Kidney tubule cell (primary cell): ENCODE measurements around the gene PLEKHB1.

Source experiments
- DNase-seq: peaks from one replicate; pipeline ENCODE4 v3.0.0-alpha.2; 2018; ENCODE audit warnings: low spot score

Gene PLEKHB1

DNA sequence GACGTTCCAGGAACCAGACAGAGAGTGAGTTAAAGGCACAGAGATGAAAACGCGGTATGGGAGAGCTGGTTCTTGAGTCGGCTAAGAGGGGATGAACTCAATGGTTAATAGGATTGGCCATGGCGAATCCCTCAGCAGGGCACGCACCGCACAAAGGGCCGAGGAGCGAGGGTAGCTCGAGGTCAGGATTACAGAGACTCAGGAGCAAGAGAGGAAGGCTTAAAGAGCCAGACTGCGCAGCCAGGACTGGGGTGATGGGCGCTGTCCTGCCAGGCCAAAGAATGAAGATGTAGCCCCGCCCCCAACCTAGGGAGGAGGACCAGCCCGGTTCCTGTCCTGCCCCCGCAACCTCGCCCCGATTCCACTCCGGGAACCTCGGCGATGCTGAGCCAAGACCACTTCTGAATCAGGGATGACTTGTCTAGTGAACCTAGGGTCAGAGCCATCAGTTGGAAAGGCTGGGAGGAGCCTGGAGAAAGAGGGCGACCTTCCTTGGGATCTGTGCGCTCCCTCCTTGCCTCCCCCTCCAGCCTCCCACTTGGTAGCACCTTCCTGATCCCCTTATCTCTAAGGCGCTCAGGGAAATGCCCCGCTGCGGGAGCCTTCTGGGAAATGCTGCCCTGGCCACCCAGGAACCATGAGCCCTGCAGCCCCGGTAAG is at the start of gene PLEKHB1:
Gene PLEKHB1, plus strand, starts transcription at position 610 of the 660 bp plus-strand sequence. Its CDS starts 28 bp downstream, at position 638.
- no peak for DNase-seq

- no peak for DNase-seq
Measured at GRCh38 chr11:73597336-73597955, 48.9 kb upstream of the PLEKHB1 start.

- peak; percentile 97 for DNase-seq
Measured at GRCh38 chr11:73597956-73598718, 48.2 kb upstream of the PLEKHB1 start, which contains the start of gene FAM168A. TSS of gene FAM168A (minus strand) at chr11:73598112. CDS start at chr11:73468474, 129,638 bp downstream.

DNA sequence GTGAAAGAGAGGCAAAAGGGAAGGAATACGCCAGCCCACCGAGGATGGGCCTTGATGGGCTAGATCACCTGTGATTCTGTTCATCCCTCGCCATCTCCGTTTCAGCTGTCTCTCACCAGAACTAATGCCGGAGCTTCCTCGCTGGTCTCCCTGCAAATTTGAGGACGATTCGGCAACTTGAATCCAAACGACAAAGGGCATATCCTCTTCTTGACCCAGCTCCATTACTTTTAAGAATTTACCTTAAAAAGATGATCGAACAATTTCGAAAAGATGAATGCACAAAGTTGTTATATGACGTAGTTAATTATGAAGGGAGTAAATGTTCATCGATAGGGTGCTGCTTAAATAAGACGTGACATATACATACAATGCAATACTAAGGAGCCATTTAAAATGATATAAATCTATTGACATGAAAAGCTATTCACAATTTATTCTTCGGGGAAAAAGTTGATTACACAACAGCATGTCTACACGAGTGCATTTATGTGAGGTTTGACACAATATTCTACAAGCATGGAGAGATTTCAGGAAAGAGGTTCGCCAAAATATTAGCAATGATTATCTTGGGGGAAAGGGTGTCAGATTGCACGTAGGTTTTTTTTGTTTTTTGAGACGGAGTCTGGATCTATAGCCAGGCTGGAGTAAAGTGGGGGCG is 47.5 kb upstream of the PLEKHB1 start:
- DNase-seq: no peak

- DNase-seq: no peak
Measured at GRCh38 chr11:73612601-73613140, 33.7 kb upstream of the PLEKHB1 start.

DNA sequence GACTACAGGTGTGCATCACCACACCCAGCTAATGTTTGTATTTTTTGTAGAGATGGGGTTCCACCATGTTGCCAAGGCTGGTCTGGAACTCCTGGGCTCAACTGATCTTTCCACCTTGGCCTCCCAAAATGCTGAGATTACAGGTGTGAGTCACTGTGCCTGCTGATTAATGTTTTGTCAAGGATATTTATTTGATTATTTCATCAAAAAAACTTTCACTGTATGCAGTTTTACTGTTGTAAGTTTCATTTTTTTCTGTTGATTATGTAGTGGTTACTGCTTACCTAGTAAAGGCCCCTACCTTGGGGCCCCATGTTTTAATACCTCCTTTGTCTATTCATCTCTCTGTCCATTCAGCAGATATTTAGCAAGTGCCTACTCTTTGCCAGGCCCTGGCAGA is 31.8 kb upstream of the PLEKHB1 start:
- no peak for DNase-seq

- DNase-seq: no peak
Measured at GRCh38 chr11:73622926-73623593, 23.3 kb upstream of the PLEKHB1 start.

GRCh38 chr11:73623686-73624085 is 22.7 kb upstream of the PLEKHB1 start:
- no peak for DNase-seq

GRCh38 chr11:73625696-73626318 is 20.6 kb upstream of the PLEKHB1 start:
- peak; percentile 74 for DNase-seq

DNA sequence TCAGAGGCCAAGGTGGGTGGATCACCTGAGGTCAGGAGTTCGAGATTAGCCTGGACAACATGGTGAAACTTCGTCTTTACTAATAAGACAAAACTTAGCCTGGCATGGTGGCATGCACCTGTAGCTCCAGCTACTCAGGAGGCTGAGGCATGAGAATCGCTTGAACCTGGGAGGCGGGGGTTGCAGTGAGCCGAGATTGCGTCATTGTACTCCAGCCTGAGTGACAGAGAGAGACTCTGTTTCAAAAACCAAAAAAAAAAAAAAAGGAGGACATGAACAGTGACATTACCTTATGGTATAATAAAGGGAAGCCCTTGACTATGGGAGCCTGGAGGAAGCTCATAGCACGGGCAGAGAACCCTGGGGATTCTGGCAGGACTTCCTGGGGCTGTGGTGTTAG is 16.5 kb upstream of the PLEKHB1 start:
- DNase-seq: no peak

DNA sequence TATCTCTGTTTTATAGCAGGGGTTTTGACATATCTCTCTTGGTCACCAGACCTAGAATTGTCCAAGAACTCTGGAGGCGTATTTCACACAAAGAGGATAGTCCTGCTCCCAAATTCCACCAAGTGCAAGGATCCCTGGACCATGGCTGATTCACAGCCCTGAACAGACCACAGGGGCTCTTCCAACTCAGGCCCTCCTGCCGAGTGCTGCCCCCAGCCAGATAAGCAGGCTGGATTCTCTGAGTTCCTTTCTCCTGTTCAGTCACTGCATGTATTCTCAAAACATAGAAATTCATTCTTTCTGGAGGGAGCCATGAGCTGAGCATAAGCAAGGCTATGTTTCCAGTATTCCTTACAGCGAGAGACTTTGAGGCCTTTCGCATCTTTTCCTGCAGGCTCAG is 13.4 kb upstream of the PLEKHB1 start:
- no peak for DNase-seq

- DNase-seq: no peak
Measured at GRCh38 chr11:73633999-73634398, 12.4 kb upstream of the PLEKHB1 start.

DNA sequence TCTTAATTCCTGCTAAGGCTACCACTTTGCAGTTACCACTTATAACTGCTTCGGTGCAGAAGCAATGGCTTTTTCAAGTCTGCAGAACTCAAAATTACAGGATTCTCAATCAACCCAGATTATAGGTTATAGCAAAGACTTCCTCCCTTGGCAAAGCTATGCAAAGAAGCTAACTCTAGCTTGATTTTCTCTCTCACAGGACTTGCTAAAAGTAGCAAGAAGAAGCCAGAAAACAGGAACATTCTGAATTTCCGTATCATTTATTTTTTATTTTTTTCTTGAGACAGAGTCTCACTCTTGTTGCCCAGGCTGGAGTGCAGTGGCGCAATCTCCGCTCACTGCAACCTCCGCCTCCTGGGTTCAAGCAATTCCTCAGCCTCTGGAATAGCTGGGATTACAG is 10.7 kb upstream of the PLEKHB1 start:
- no peak for DNase-seq

DNA sequence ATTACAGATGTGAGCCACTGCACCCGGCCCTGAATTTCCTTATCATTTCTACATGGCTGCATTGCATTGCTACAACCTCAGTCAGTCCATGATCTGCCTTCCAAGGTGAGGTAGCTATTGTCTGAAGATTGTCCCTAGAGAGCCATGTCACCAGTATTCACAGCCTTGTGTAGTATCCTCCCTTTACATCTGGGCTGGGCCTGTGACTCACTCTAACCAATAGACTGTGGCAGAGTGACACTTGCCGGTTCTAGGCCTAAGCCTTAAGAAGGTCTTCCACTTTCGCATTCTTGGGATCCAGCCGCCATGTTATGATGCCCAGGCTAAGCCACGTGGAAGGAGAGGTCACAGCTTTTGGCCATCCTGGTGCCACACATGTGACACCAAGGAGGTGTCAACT is 10.1 kb upstream of the PLEKHB1 start:
- DNase-seq: peak; percentile 16

- DNase-seq: no peak
Measured at GRCh38 chr11:73637012-73637411, 9.4 kb upstream of the PLEKHB1 start.

DNA sequence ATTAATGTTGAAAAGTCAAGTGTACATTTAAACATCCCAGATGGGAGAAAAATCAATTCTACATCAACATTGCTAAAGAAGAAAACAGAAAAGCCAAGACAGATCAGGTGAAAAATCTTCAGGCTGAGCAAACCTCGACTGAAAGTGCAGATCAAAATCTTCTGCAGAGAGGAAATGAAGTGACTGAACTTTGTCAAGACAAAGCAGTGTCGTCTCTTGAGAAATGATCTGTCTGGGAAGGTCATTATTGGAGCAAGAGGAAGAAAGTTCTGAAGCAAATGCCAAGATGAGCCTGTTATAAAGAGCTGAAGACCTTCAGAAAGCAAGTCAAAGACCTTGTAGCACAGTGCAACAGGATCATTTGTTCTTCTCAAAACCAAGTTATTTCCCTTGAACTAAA is 5.8 kb upstream of the PLEKHB1 start:
- DNase-seq: no peak

GRCh38 chr11:73641668-73642067 is 4.7 kb upstream of the PLEKHB1 start:
- DNase-seq: no peak

GRCh38 chr11:73645121-73645969 is 1.0 kb upstream of the PLEKHB1 start:
- peak; percentile 25 for DNase-seq

- DNase-seq: peak; percentile 89
Measured at GRCh38 chr11:73647459-73648100, 1.2 kb downstream of the PLEKHB1 start.

DNA sequence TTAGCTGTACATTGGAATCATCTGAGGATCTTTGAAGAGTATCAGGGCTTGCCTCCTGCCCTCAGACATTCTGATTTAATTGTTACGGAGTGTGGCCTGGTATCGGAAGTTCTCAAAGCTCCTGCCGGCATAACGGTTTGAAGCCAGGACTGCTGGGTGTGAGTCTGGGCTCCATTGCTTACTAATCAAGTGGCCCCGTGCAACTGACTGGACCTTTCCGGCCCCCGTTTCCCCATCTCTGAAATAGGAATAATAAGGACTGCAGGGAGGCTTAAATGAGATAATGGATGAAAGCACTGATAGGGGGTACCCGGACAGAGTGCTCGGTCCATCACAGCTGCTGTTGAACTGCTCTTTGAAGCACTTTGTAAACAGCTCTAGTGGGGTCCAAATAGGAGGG is 1.7 kb downstream of the PLEKHB1 start:
- DNase-seq: no peak
